Camera-type eye (tissue), 1 donor: ENCODE results near the gene DESI1. TPM values are rescaled to one million over a fixed set of nuclear protein-coding genes. Genes with fewer than 3 reads are reported as not detected.

ENCODE experiments used
- total RNA-seq: library from RNA; depleted of rRNA; stranded (reverse); fragments of >200 nt; gene quantifications from one replicate; pipeline ENCODE4 v1.2.3, GENCODE V29; 2014

The DESI1 gene
- 18.5 TPM for total RNA-seq

GRCh38 chr22:41620589-41621098 lies at the start of gene DESI1:
Gene DESI1 (minus strand): TSS chr22:41621043. CDS start chr22:41620839, 204 bp downstream.

DNA sequence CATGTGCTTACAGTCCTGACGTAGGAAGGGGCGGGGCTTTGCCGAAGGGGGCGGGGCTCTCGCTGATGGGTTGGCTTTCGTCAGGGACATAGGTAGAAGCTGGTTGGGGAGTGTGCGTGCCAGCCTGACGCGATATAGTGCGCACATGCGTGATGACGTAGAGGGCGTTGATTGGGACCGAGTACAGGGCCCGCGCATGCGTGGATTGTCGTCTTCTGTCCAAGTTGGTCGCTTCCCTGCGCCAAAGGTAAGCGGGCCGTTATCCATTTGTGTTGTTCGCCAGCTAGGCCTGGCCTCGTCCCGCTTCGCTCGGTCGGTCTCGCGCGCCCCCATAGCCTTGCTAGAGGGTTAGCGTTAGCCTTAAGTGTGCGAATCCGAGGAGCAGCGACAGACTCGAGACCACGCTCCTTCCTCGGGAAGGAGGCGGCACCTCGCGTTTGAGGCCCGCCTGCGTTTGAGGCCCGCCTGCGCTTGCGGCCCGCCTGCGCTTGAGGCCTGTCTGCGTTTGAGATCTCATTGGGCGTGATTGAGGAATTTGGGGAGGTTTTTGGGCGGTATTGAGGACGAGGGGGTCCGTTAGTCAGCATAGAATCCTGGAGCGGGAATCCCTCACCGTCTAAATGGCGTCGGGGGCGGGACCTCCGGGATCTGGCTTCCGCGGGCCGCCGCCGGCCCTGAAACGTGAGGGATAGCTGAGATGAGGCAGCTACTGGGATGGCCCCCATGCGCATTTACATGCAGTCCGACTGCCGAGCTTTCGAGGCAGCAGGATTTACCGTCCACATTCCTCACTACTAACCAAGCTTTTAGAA lies 462 bp upstream of the DESI1 start, which contains the start of gene XRCC6:
TSS of gene XRCC6 (plus strand) at position 197 of the 812 bp plus-strand sequence. CDS start 710 bp downstream, outside the sequence.

GRCh38 chr22:41589391-41590241 lies 31.2 kb downstream of the DESI1 start, which contains the start of gene PMM1:
Gene PMM1 (minus strand): TSS chr22:41589840. CDS start chr22:41589805, 35 bp downstream.

Other genes starting within 250 kb of the DESI1 start
- gene TEF, start 239.1 kb downstream of the DESI1 start, total RNA-seq = 25.1 TPM
- gene TOB2, start 174.2 kb downstream of the DESI1 start, total RNA-seq = 53.4 TPM
- 37.9 TPM for gene PHF5A, start 152.4 kb downstream of the DESI1 start, total RNA-seq
- 88.2 TPM for gene ACO2, start 151.9 kb downstream of the DESI1 start, total RNA-seq
- gene POLR3H, start 76.6 kb downstream of the DESI1 start, total RNA-seq = 22.3 TPM
- 4.8 TPM for gene CSDC2, start 60.0 kb downstream of the DESI1 start, total RNA-seq
- 18.6 TPM for gene PMM1, start 31.2 kb downstream of the DESI1 start, total RNA-seq
- gene XRCC6, start 252 bp upstream of the DESI1 start, total RNA-seq = 246 TPM
- gene SNU13, start 67.8 kb upstream of the DESI1 start, total RNA-seq = 75.9 TPM
- gene MEI1, start 78.5 kb upstream of the DESI1 start, total RNA-seq = 0.82 TPM
- 33.7 TPM for gene CCDC134, start 179.6 kb upstream of the DESI1 start, total RNA-seq
- gene SREBF2, start 212.1 kb upstream of the DESI1 start, total RNA-seq = 67.0 TPM